ENCODE results near the gene PPFIA1. TPM values are rescaled to one million over a fixed set of nuclear protein-coding genes. Genes with fewer than 3 reads are reported as not detected.
"Not testable (repeated sequence)": the region's sequence is repeated elsewhere in the genome, so short reads cannot be mapped to it uniquely, and the experiment has no call there.

The PPFIA1 gene
- total RNA-seq, 1 donor from 2014 or later = 43.8 TPM

- DNase-seq (ENCODE audit: missing footprints) = no peak
- intact Hi-C loops (cut with DNase I) = no loop called here
- peak; percentile 78 for ATAC-seq
Measured at GRCh38 chr11:70247710-70248072, 22.8 kb upstream of the PPFIA1 start.

- intact Hi-C loops (cut with DNase I) = no loop called here
- no peak for ATAC-seq
- peak; percentile 9 for DNase-seq (ENCODE audit: missing footprints)
Measured at GRCh38 chr11:70250876-70251658, 19.4 kb upstream of the PPFIA1 start.

DNA sequence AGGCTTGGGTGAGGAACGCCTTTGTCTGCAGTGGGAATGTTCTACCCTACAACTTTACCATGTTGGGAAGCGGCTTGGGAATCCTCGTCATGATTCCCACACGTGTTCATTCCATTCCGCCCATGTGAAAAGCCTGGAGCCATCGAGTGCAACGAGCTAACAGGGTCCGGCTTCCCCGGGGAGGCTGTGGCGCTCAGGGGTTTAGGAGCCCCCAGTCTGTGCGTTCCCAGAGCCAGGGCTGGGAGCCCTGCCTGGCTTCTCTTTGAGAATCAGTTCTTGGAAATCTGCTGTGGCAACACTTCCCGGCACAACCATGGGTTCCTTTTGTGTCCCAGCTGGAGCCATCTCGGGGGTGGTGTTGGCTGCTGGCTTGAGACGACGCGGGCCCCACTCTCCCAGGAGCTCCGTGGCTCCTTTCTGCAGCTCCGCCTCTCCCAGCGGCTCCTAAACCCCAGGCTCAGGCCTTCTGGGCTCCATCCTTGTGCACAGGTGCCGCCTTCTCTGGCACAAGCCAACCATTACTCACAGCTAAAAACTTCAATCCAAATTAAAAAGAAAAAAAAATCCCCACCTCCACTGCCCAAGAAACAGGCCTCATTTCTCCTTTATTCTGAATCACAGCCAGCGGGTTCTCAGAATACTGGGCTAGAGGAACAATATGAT, 18.7 kb upstream of the PPFIA1 start:
- ATAC-seq = no peak
- DNase-seq (ENCODE audit: missing footprints) = peak; percentile 46
- intact Hi-C loops (cut with DNase I) = no loop called here

DNA sequence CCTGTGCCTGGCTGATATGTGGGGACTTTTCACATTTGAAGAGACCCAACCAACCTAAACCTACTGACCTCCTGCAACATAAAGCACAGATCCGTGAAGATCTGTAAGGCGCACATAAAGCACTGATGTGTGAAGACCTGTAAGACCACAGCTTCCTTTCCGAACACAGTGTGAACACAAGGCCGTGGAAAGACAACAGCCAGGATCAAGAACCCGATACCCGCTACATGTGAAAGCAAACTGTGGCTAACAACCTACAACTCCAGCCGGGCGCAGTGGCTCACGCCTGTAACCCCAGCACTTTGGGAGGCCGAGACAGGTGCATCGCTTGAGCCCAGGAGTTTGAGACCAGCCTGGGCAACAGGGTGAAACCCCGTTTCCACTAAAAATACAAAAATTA, 17.6 kb upstream of the PPFIA1 start:
- intact Hi-C loops (cut with DNase I) = no loop called here
- ATAC-seq (no peak), DNase-seq (ENCODE audit: missing footprints) (peak; percentile 63)

DNA sequence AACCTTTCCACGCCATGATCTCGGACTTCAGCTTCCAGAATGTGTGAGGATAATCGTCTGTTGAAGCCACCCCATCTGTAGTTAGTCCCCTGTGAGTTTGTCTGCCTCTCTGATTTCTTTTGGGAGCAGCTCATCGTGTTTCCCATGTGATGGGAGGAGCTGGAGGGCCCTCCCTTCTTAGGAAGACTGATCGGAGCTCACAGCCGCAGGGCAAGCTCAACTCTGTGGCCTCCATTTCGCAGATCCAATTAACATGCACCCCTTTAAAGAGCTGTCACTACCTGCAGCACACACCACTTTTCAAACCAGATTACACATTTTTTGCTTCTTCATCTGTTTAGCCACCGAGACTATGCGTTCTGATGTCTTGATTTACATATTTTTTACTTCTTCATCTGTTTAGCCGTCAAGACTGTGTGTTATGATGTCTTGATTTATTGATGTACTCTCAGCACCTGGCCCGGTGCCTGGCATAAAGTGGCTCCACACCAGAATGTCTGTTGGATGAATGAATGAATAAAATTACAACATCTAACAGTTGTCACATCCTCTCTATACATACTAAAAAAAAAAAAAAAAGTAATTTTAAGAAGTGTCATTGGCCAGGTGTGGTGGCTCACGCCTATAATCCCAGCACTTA, 14.9 kb upstream of the PPFIA1 start:
- DNase-seq (ENCODE audit: missing footprints) = peak; percentile 34
- intact Hi-C loops (cut with DNase I) = no loop called here
- ATAC-seq = no peak

DNA sequence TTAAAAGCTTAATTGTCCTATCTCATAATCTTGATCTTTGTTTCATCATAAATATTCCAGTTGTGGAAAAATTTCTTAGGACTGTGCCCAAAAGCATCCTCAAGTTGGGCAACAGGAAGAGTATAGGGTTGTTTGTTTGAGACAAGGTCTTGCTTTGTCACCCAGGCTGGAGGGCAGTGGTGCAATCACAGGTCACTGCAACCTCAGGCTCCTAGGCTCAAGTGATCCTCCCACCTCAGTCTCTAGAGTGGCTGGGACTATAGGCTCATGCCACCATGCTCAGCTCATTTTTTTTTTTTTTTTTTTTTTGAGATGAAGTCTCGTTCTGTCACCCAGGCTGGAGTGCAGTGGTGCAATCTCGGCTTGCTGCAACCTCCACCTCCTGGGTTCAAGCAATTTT, 11.4 kb upstream of the PPFIA1 start:
- ATAC-seq; DNase-seq (ENCODE audit: missing footprints); intact Hi-C loops (cut with DNase I): not testable (repeated sequence)

- intact Hi-C loops (cut with DNase I) = no loop called here
- ATAC-seq (no peak), DNase-seq (ENCODE audit: missing footprints) (no peak)
Measured at GRCh38 chr11:70262951-70263350, 7.5 kb upstream of the PPFIA1 start.

DNA sequence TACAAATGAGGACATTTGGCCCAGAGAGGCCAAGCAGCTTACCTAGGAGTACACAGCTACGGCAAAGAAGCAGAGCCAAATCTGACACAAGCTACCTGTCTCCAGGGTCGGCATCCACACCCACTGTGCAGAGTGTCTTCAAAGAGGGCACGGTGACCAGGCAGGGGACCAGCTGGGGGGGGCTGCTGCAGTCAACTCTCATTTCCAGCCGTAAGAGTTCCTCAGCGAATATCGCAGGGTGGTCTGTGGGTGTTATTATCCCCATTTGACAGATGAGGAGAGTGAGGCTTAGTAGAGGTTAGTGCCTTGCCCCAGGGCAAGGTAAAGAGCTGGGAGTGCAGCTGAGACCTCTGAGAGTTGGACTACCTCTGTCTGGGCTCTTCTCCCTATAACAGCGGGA, 7.1 kb upstream of the PPFIA1 start:
- intact Hi-C loops (cut with DNase I) = no loop called here
- DNase-seq (ENCODE audit: missing footprints) (peak; percentile 46), ATAC-seq (peak; percentile 16)

GRCh38 chr11:70265341-70265740, 5.1 kb upstream of the PPFIA1 start:
- intact Hi-C loops (cut with DNase I) = no loop called here
- DNase-seq (ENCODE audit: missing footprints) = peak; percentile 1
- no peak for ATAC-seq

GRCh38 chr11:70267405-70267950, 3.0 kb upstream of the PPFIA1 start:
- intact Hi-C loops (cut with DNase I) = no loop called here
- ATAC-seq (no peak), DNase-seq (ENCODE audit: missing footprints) (no peak)

- ATAC-seq = no peak
- peak; percentile 57 for DNase-seq (ENCODE audit: missing footprints)
Measured at GRCh38 chr11:70268526-70268925, 2.0 kb upstream of the PPFIA1 start.

GRCh38 chr11:70270877-70271648, 573 bp downstream of the PPFIA1 start:
- peak; percentile 81 for DNase-seq (ENCODE audit: missing footprints)
- intact Hi-C loops (cut with DNase I) = loop anchor here (5.0 kb wide), 2 partner anchors 64 to 131 kb away; no protein-coding TSS in a partner anchor
- ATAC-seq = peak; percentile 12

More at GRCh38 chr11:70268526-70268925, 2.0 kb upstream of the PPFIA1 start:
- intact Hi-C loops (cut with DNase I) = no loop called here

- no peak for ATAC-seq
- intact Hi-C loops (cut with DNase I) = loop anchor here (5.0 kb wide), 2 partner anchors 64 to 131 kb away; no protein-coding TSS in a partner anchor
- no peak for DNase-seq (ENCODE audit: missing footprints)
Measured at GRCh38 chr11:70271649-70271953, 1.1 kb downstream of the PPFIA1 start.

DNA sequence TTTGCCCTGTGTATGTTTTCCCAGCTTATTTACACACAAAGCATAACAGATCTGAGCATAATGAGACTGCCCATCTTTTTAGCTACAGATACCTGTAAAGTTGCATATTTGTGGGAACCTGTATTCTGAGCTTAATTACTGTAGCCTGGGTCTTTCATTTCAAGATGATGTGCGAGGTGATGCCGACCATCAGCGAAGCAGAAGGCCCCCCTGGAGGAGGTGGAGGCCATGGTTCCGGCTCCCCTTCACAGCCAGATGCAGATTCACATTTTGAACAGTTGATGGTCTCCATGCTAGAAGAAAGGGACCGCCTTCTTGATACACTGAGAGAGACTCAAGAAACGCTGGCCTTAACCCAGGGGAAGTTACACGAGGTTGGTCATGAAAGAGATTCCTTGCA, 1.5 kb downstream of the PPFIA1 start:
- intact Hi-C loops (cut with DNase I) = loop anchor here (5.0 kb wide), 2 partner anchors 65 to 130 kb away; no protein-coding TSS in a partner anchor
- ATAC-seq = no peak
- no peak for DNase-seq (ENCODE audit: missing footprints)

- intact Hi-C loops (cut with DNase I) = no loop called here
Measured at GRCh38 chr11:70278994-70279393, 8.5 kb downstream of the PPFIA1 start.

DNA sequence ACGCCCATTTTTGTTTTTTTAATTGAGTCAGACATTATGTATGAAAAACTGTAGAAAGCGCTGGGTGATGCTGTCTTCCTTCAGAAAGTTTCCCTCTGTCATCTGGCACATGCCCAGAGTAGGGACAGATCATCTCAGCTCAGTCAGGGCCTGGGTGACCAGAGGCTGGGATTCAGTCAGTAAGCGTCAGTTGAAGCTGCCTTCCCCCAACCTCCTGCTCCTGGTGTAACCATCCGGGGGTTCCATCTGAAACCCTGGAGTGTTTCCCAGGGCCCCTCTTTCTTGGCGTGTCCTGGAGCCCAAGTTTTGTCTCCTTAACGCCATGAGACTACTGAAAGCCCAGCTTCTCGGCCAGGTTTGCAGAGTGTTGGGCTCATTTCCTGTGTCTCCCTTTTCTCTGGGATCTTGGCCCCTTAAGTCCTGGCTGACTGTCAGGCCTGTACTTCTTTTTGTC, 10.7 kb downstream of the PPFIA1 start:
- intact Hi-C loops (cut with DNase I) = no loop called here
- ATAC-seq = peak; percentile 75
- DNase-seq (ENCODE audit: missing footprints) = no peak

More at GRCh38 chr11:70278994-70279393, 8.5 kb downstream of the PPFIA1 start:
- no peak for DNase-seq (ENCODE audit: missing footprints)
- ATAC-seq = no peak

- DNase-seq (ENCODE audit: missing footprints) = no peak
- ATAC-seq = peak; percentile 20
- intact Hi-C loops (cut with DNase I) = no loop called here
Measured at GRCh38 chr11:70282012-70282411, 11.5 kb downstream of the PPFIA1 start.

GRCh38 chr11:70288721-70289120, 18.2 kb downstream of the PPFIA1 start:
- intact Hi-C loops (cut with DNase I) = no loop called here
- DNase-seq (ENCODE audit: missing footprints) (no peak), ATAC-seq (no peak)

DNA sequence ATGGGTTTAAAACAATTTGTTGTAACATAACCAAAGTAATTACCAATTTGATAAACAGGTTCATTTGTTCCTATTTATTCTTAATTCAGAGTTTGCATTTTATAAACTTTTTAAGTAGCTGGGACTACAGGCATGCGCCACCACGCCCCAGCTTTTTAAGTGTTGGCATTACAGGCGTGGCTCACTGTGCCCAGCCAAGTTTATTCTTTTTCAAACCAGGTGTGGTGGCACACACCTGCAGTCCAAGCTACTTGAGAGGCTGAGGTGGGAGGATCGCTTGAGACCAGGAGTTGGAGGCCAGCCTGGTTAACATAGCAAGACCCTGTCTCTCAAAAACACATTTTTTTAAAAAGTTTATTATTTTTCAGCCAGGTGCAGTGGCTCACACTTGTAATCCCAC, 19.1 kb downstream of the PPFIA1 start:
- DNase-seq (ENCODE audit: missing footprints) (no peak), ATAC-seq (no peak)
- intact Hi-C loops (cut with DNase I) = no loop called here
